ENCODE results near the gene ARFGAP1. TPM values are rescaled to one million over a fixed set of nuclear protein-coding genes. Genes with fewer than 3 reads are reported as not detected.
A peak's percentile ranks its signal among the peaks of the same experiment; 100 is the strongest.

The ARFGAP1 gene
- total and polyA plus RNA-seq, 10 of the 15 experiments (the other 5 are each of a cell fraction or from before 2014, with no cell fraction given), result 0.45 to 79.9 (median 30.8) TPM

DNA sequence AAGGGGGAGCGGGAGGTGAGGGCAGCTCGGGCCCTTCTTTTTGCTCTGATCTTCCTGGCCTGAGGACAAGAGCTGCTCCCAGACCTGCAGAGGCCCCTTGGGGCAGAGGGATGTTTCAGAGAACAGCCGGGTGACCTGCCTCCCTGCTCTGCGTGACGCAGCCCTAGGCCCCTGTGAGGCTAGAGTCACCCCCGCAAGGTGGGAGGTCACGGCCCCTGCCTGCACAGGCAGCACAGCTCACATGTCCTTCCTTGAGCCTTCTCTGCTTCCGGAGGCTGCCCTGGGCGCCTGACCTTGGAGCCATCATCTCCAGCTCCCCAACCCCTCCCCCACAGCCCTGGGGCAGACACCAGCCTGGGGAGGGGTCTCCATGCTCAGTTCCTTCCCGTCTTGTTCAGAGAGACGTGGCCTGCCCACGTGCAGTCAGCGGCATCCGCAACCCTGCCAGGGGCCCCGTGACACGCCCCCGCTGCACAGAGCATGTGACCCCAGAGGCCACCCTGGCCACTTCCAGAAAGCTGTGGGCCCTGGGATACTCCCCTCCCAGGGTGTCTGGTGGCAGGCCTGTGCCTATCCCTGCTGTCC lies 37.1 kb upstream of the ARFGAP1 start, which contains the start of gene BIRC7:
TSS of gene BIRC7 (plus strand) at position 507 of the 585 bp plus-strand sequence. CDS start 192 bp downstream, outside the sequence.
- Histone ChIP-seq H4K20me1 (ENCODE audit: control insufficient read depth, insufficient read depth) (no peaks in the 10 kb centered on the region), H3K4me1 (ENCODE audit: control insufficient read depth, insufficient read depth, low read length) (no peaks in the 10 kb centered on the region), H3K36me3 (ENCODE audit: control insufficient read depth in 2 of 2, insufficient read depth in 2 of 2, low read length in 1 of 2) (no peaks in the 10 kb centered on the region), H3K9ac (ENCODE audit: control insufficient read depth, insufficient read depth, low read length) (no peak within 1 kb of the TSS), H3K4me2 (ENCODE audit: control insufficient read depth, insufficient read depth) (no peak within 1 kb of the TSS), H3K4me3 (no peak within 1 kb of the TSS), H3K79me2 (ENCODE audit: control insufficient read depth, insufficient read depth, low read length) (no peaks in the 10 kb centered on the region), H3K27me3 (replicated peaks in 1 of 2; ENCODE audit: control insufficient read depth in 2 of 2, insufficient read depth in 2 of 2, low read length in 1 of 2) (peaks cover 2 to 3% of the 10 kb centered on the region in 2 experiments; a peak in 3 of 4 replicates), H3K27ac (ENCODE audit: control insufficient read depth, insufficient read depth) (no peak within 1 kb of the TSS), H3K9me3 (replicated peaks; ENCODE audit: control insufficient read depth, insufficient read depth, low read length) (no peaks in the 10 kb centered on the region), H2AFZ (ENCODE audit: control insufficient read depth, low read depth, low read length) (no peak within 1 kb of the TSS)
- intact Hi-C loops (cut with micrococcal nuclease; ENCODE audit: unreplicated experiment), result no loop called here
- POLR2A ChIA-PET, result no interaction called here
- peak in 1 of 2 experiments; percentile 42; a peak in 1 of 3 replicates for TF ChIP-seq EGR1 (IDR thresholded peaks at IDR 0.05; ENCODE audit: borderline replicate concordance in 1 of 2, low read depth in 2 of 2, low read length in 2 of 2)
- peak; percentile 54; the same call in 1 of the 2 replicates for TF ChIP-seq PAX5 (IDR thresholded peaks at IDR 0.05; ENCODE audit: borderline replicate concordance, low read depth, low read length)
- peak in 1 of 2 experiments; percentile 42; a peak in 1 of 4 replicates for TF ChIP-seq BHLHE40 (IDR thresholded peaks at IDR 0.05; ENCODE audit: borderline replicate concordance in 1 of 2, low read depth in 2 of 2, low read length in 1 of 2)
- TF ChIP-seq ATF2 (IDR thresholded peaks at IDR 0.05; ENCODE audit: low read length), result no peak
- no peak for TF ChIP-seq IRF4 (IDR thresholded peaks at IDR 0.05; ENCODE audit: low read depth, low read length)
- TF ChIP-seq ZBTB33 (IDR thresholded peaks at IDR 0.05), result no peak
- TF ChIP-seq ZBED1 (IDR thresholded peaks at IDR 0.05; ENCODE audit: borderline replicate concordance), result no peak
- TF ChIP-seq, protein P1, sequence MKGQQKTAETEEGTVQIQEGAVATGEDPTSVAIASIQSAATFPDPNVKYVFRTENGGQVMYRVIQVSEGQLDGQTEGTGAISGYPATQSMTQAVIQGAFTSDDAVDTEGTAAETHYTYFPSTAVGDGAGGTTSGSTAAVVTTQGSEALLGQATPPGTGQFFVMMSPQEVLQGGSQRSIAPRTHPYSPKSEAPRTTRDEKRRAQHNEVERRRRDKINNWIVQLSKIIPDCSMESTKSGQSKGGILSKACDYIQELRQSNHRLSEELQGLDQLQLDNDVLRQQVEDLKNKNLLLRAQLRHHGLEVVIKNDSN (IDR thresholded peaks at IDR 0.05; ENCODE audit: borderline replicate concordance, extremely low read length, insufficient read depth, low read depth, low read length), result peak; percentile 29
- peak; percentile 28; the same call in 1 of the 2 replicates for TF ChIP-seq NR2F1 (conservative IDR thresholded peaks at IDR 0.05)
- no peak for TF ChIP-seq HDGF (IDR thresholded peaks at IDR 0.05)
- TF ChIP-seq, protein P2, sequence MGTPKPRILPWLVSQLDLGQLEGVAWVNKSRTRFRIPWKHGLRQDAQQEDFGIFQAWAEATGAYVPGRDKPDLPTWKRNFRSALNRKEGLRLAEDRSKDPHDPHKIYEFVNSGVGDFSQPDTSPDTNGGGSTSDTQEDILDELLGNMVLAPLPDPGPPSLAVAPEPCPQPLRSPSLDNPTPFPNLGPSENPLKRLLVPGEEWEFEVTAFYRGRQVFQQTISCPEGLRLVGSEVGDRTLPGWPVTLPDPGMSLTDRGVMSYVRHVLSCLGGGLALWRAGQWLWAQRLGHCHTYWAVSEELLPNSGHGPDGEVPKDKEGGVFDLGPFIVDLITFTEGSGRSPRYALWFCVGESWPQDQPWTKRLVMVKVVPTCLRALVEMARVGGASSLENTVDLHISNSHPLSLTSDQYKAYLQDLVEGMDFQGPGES (IDR thresholded peaks at IDR 0.05), result no peak
- in situ Hi-C loops (cut with MboI), result no loop called here
- CTCF ChIA-PET, result interaction anchor here (2.9 kb wide), 1 partner anchor 13 kb away, joined by 25 read pairs; no protein-coding TSS in a partner anchor
- no peak for FAIRE-seq
- SMC1A ChIA-PET (ENCODE audit: uncharacterized antibody, unreplicated experiment), result no interaction called here
- BruUV-seq (replicated peaks), result no TSS peak
- RAD21 ChIA-PET (ENCODE audit: unreplicated experiment), result interaction anchor here (1.4 kb wide), 1 partner anchor 13 kb away, joined by 6 read pairs; no protein-coding TSS in a partner anchor
- DNase-seq (ENCODE audit: low read depth, low spot score), result no peak
- 5% methylated on average over 13 of the region's 17 CpGs for WGBS (ENCODE audit: insufficient coverage, insufficient replicate concordance, low lambda C conversion rate, missing lambda C conversion rate)
- no peak for ATAC-seq

Data from GM12878 (cell line).